ENCODE measurements around the gene FBXL13.

Gene FBXL13

DNA sequence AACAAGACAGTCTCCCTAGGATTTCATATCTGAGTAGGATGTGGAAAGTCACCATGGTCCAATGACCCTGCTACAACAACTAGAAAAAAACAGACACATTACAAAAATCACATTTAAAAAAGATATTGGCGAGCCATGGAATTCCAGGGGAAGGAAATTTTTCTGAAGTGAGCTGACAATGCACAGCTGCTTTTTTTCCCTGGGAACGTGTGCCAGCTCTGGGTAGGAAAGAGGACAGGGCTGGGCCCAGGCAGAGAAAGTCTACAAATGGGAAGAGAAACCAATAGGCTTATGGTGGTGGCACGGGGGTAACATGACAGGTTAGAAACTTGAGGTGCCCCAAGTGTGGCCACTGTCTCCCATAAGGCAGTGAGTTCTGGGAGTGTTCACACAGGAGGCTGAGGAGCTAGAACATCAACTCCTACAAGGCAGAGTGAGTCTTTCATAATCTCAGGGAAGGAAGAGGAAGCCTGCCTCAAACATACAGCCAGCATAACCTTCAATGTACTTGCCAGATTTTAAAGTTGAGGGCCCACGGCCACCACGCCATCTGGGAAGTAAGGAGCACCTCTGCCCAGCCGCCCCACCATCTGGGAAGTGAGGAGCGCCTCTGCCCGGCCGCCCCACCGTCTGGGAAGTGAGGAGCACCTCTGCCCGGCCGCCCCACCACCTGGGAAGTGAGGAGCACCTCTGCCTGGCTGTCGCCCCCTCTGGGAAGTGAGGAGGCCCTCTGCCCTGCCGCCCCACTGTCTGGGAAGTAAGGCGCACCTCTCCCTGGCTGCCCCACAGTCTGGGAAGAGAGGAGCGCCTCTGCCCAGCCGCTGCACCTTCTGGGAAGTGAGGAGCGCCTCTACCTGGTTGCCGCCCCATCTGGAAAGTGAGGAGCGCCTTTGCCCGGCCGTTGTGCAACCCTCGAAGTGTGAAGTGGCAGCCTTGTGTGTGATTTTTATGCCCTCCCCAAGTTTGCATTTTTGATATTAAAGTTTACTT lies 5.9 kb downstream of the FBXL13 start:
- no peak overlapping the region for H3K4me3 ChIP-seq (replicated peaks; ENCODE audit: insufficient read depth, low read length)
- DNase-seq (ENCODE audit: low read depth in 1 of 2, low spot score in 1 of 2), result no peak
- no peaks in the 10 kb centered on the region for H3K27me3 ChIP-seq (ENCODE audit: insufficient read depth, poor library complexity, severe bottlenecking)
- TF ChIP-seq SPI1 (IDR thresholded peaks at IDR 0.05; ENCODE audit: borderline replicate concordance, low read depth) (no peak), REST (IDR thresholded peaks at IDR 0.05; ENCODE audit: insufficient replicate concordance, low read depth) (no peak), POLR2AphosphoS5 (IDR thresholded peaks at IDR 0.05; ENCODE audit: low read depth) (no peak), GABPA (IDR thresholded peaks at IDR 0.05; ENCODE audit: low read depth) (no peak)
- TF ChIP-seq, protein P1, sequence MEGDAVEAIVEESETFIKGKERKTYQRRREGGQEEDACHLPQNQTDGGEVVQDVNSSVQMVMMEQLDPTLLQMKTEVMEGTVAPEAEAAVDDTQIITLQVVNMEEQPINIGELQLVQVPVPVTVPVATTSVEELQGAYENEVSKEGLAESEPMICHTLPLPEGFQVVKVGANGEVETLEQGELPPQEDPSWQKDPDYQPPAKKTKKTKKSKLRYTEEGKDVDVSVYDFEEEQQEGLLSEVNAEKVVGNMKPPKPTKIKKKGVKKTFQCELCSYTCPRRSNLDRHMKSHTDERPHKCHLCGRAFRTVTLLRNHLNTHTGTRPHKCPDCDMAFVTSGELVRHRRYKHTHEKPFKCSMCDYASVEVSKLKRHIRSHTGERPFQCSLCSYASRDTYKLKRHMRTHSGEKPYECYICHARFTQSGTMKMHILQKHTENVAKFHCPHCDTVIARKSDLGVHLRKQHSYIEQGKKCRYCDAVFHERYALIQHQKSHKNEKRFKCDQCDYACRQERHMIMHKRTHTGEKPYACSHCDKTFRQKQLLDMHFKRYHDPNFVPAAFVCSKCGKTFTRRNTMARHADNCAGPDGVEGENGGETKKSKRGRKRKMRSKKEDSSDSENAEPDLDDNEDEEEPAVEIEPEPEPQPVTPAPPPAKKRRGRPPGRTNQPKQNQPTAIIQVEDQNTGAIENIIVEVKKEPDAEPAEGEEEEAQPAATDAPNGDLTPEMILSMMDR (IDR thresholded peaks at IDR 0.05; ENCODE audit: insufficient read depth, low read length), result no peak
- H3K27ac ChIP-seq (replicated peaks), result no peak overlapping the region

GRCh38 chr7:103065667-103066066 lies 8.9 kb downstream of the FBXL13 start:
- Histone ChIP-seq H3K27ac (replicated peaks) (no peak overlapping the region), H3K4me3 (replicated peaks; ENCODE audit: insufficient read depth, low read length) (no peak overlapping the region), H3K27me3 (ENCODE audit: insufficient read depth, poor library complexity, severe bottlenecking) (no peaks in the 10 kb centered on the region)
- TF ChIP-seq REST (IDR thresholded peaks at IDR 0.05; ENCODE audit: insufficient replicate concordance, low read depth) (no peak), POLR2AphosphoS5 (IDR thresholded peaks at IDR 0.05; ENCODE audit: low read depth) (no peak)
- TF ChIP-seq, protein P1 (IDR thresholded peaks at IDR 0.05; ENCODE audit: insufficient read depth, low read length), result peak; percentile 45
- peak in 1 of 2 experiments; percentile 68 for DNase-seq (ENCODE audit: low read depth in 1 of 2, low spot score in 1 of 2)

DNA sequence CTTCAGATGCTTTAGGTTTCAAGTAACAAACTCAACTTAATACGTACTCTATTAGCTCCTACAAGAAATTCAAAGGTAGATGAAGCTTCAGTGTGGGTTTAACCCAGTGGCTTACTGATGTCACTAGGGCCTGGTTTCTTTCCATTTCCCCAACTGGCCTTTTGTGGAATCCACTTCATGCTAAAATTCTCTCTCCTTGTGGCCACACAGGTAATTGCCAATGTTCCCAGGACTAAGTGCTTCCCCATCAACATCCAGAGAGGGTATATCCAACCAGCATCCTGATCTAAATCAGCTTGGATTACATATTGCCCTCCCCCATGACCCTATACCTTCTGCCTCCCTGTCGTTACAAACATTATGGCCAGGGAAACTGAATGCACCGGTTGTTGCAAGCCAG lies 10.7 kb downstream of the FBXL13 start:
- DNase-seq (ENCODE audit: low read depth in 1 of 2, low spot score in 1 of 2), result no peak
- Histone ChIP-seq H3K4me3 (replicated peaks; ENCODE audit: insufficient read depth, low read length) (no peak overlapping the region), H3K27me3 (ENCODE audit: insufficient read depth, poor library complexity, severe bottlenecking) (no peaks in the 10 kb centered on the region), H3K27ac (replicated peaks) (no peak overlapping the region)
- TF ChIP-seq, protein P1 (IDR thresholded peaks at IDR 0.05; ENCODE audit: insufficient read depth, low read length), result no peak
- no peak for TF ChIP-seq GABPA (IDR thresholded peaks at IDR 0.05; ENCODE audit: low read depth)
- no peak for TF ChIP-seq POLR2AphosphoS5 (IDR thresholded peaks at IDR 0.05; ENCODE audit: low read depth)
- no peak for TF ChIP-seq REST (IDR thresholded peaks at IDR 0.05; ENCODE audit: insufficient replicate concordance, low read depth)
- no peak for TF ChIP-seq SPI1 (IDR thresholded peaks at IDR 0.05; ENCODE audit: borderline replicate concordance, low read depth)
